Measurements from ENCODE around the gene ARHGAP26.

- TF ChIP-seq CTCF (IDR thresholded peaks at IDR 0.05), result no peak
- no peak for TF ChIP-seq POLR2A (IDR thresholded peaks at IDR 0.05)
Observed at GRCh38 chr5:143259254-143259605, 489.1 kb downstream of the ARHGAP26 start.
